Measurements from ENCODE around the gene P3H1. TPM values are rescaled to one million over a fixed set of nuclear protein-coding genes. Genes with fewer than 3 reads are reported as not detected.

The P3H1 gene
- total RNA-seq, 1 experiment from 2014 or later: 22.8 TPM

DNA sequence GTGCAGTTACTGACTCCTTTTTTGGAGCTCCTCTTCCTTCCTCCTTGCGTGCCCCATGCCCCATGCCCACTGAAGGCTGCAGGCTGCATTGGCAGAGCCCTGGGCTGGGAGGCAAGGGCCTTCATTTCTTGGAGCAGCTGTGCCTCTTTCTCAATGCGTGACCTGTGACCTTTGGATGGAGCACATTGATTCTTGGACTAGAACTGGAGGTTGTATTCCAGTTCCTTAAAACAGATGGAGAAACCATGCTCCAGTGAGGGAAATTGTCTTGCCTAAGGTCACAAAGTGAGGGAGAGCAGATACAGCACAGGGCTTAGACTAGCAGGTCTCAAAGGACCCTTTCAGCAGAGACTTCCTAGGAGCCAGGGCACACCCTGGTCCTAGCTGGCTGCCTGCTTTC is 27.0 kb upstream of the P3H1 start:
- no peaks in the 10 kb centered on the region for H3K79me2 ChIP-seq (ENCODE audit: low read depth)
- no peaks in the 10 kb centered on the region for H3K36me3 ChIP-seq (ENCODE audit: low read depth)
- no peak overlapping the region for H3K27ac ChIP-seq
- no peaks in the 10 kb centered on the region; the same call in 1 of the 2 replicates for H3K9me2 ChIP-seq (ENCODE audit: insufficient read depth)
- no peaks in the 10 kb centered on the region for H4K20me1 ChIP-seq (ENCODE audit: insufficient read depth)
- DNase-seq: no peak
- no peak for TF ChIP-seq EZH2 (IDR thresholded peaks at IDR 0.05; ENCODE audit: low read depth)
- no peak for TF ChIP-seq CTCF (conservative IDR thresholded peaks at IDR 0.05)
- BruUV-seq (replicated peaks): no TSS peak
- no peaks in the 10 kb centered on the region for H3K9me3 ChIP-seq (ENCODE audit: insufficient read depth, low read depth)
- POLR2A ChIA-PET (ENCODE audit: unreplicated experiment): no interaction called here
- no peaks in the 10 kb centered on the region for H3F3A ChIP-seq (ENCODE audit: insufficient read depth, low read depth)
- H3K4me1 ChIP-seq (replicated peaks; ENCODE audit: insufficient read depth): no peaks in the 10 kb centered on the region
- no peak overlapping the region for H3K4me3 ChIP-seq
- H3K27me3 ChIP-seq (ENCODE audit: insufficient read depth, low read depth): no peaks in the 10 kb centered on the region
- H3K4me2 ChIP-seq: no peak overlapping the region
- H2AFZ ChIP-seq: no peak overlapping the region
- intact Hi-C loops (cut with micrococcal nuclease; ENCODE audit: unreplicated experiment): no loop called here
- CTCF ChIA-PET: no interaction called here

DNA sequence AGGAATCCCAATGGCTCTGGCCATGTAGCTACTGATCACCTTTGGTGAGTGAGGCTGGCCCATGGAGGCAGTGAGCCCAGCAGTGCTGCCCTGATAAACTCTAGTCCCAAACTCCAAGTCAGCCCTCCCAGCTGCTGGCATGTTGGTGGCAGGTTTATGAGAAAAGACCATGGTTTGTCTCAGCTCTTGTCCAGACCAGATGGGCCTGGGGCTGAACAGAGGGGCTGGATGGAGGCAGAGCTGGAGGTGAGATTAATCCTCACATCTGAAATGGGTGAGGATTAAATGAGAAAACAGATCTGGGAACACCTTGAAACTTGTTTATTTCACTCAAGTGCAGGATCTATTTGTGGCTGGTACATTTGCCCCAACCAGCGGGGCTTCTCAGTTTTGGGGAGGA is 21.2 kb upstream of the P3H1 start:
- ChIA-PET POLR2A (ENCODE audit: unreplicated experiment) (no interaction called here), CTCF (interaction anchor here (0.5 kb wide), 1 partner anchor 52 kb away, joined by 3 read pairs; no protein-coding TSS in a partner anchor)
- Histone ChIP-seq H3K36me3 (ENCODE audit: low read depth) (no peaks in the 10 kb centered on the region), H3K9me2 (ENCODE audit: insufficient read depth) (no peaks in the 10 kb centered on the region; the same call in 1 of the 2 replicates), H3K79me2 (ENCODE audit: low read depth) (no peaks in the 10 kb centered on the region), H3F3A (ENCODE audit: insufficient read depth, low read depth) (no peaks in the 10 kb centered on the region), H3K4me2 (no peak overlapping the region), H3K27me3 (ENCODE audit: insufficient read depth, low read depth) (no peaks in the 10 kb centered on the region), H4K20me1 (ENCODE audit: insufficient read depth) (no peaks in the 10 kb centered on the region), H3K27ac (no peak overlapping the region), H3K4me3 (no peak overlapping the region), H3K4me1 (replicated peaks; ENCODE audit: insufficient read depth) (no peaks in the 10 kb centered on the region), H3K9me3 (ENCODE audit: insufficient read depth, low read depth) (no peaks in the 10 kb centered on the region), H2AFZ (no peak overlapping the region)
- DNase-seq: no peak
- BruUV-seq (replicated peaks): no TSS peak
- intact Hi-C loops (cut with micrococcal nuclease; ENCODE audit: unreplicated experiment): no loop called here
- no peak for TF ChIP-seq EZH2 (IDR thresholded peaks at IDR 0.05; ENCODE audit: low read depth)

- H3K4me1 ChIP-seq (replicated peaks; ENCODE audit: insufficient read depth): no peaks in the 10 kb centered on the region
- H3K79me2 ChIP-seq (ENCODE audit: low read depth): no peaks in the 10 kb centered on the region
- DNase-seq: no peak
- no TSS peak for BruUV-seq (replicated peaks)
- ChIA-PET CTCF (no interaction called here), POLR2A (ENCODE audit: unreplicated experiment) (no interaction called here)
- H3K27ac ChIP-seq: no peak overlapping the region
- no peaks in the 10 kb centered on the region for H3K27me3 ChIP-seq (ENCODE audit: insufficient read depth, low read depth)
- H3K36me3 ChIP-seq (ENCODE audit: low read depth): no peaks in the 10 kb centered on the region
- H3K9me3 ChIP-seq (ENCODE audit: insufficient read depth, low read depth): no peaks in the 10 kb centered on the region
- intact Hi-C loops (cut with micrococcal nuclease; ENCODE audit: unreplicated experiment): no loop called here
- H3K4me3 ChIP-seq: no peak overlapping the region
- TF ChIP-seq EZH2 (IDR thresholded peaks at IDR 0.05; ENCODE audit: low read depth) (no peak), CTCF (conservative IDR thresholded peaks at IDR 0.05) (no peak)
- no peak overlapping the region for H3K4me2 ChIP-seq
- no peak overlapping the region for H2AFZ ChIP-seq
- H3F3A ChIP-seq (ENCODE audit: insufficient read depth, low read depth): no peaks in the 10 kb centered on the region
- no peaks in the 10 kb centered on the region for H4K20me1 ChIP-seq (ENCODE audit: insufficient read depth)
- H3K9me2 ChIP-seq (ENCODE audit: insufficient read depth): no peaks in the 10 kb centered on the region; the same call in 1 of the 2 replicates
These were observed 19.3 kb upstream of the P3H1 start for GRCh38 chr1:42786097-42786496.
